Measurements from ENCODE around the gene HIF1A.
"Not testable (repeated sequence)": the region's sequence is repeated elsewhere in the genome, so short reads cannot be mapped to it uniquely, and the experiment has no call there.

Gene HIF1A

GRCh38 chr14:61699027-61699426 lies 3.7 kb downstream of the HIF1A start:
- Histone ChIP-seq H3K4me3 (ENCODE audit: low read depth in 1 of 2, low read length in 2 of 2) (peak overlapping the region; percentile 86 to 98), H3K9me3 (ENCODE audit: control insufficient read depth in 1 of 2, low read length in 2 of 2) (no peaks in the 10 kb centered on the region), H3K27ac (ENCODE audit: low read length) (no peak overlapping the region), H3K36me3 (ENCODE audit: control insufficient read depth in 1 of 2, insufficient read depth in 2 of 2, low read length in 2 of 2) (peaks cover 0 to 5% of the 10 kb centered on the region in 2 donors), H3K27me3 (ENCODE audit: low read depth, low read length) (no peaks in the 10 kb centered on the region), H3K4me1 (ENCODE audit: control insufficient read depth in 1 of 2, insufficient read depth in 2 of 2, low read length in 2 of 2) (peaks cover 0 to 33% of the 10 kb centered on the region in 2 donors)

- Histone ChIP-seq H3K9me3 (ENCODE audit: control insufficient read depth in 1 of 2, low read length in 2 of 2) (no peaks in the 10 kb centered on the region), H3K4me1 (ENCODE audit: control insufficient read depth in 1 of 2, insufficient read depth in 2 of 2, low read length in 2 of 2) (peaks cover 0 to 33% of the 10 kb centered on the region in 2 donors), H3K36me3 (ENCODE audit: control insufficient read depth in 1 of 2, insufficient read depth in 2 of 2, low read length in 2 of 2) (peaks cover 0 to 5% of the 10 kb centered on the region in 2 donors), H3K27ac (ENCODE audit: low read length) (no peak overlapping the region), H3K4me3 (ENCODE audit: low read depth in 1 of 2, low read length in 2 of 2) (no peak overlapping the region), H3K27me3 (ENCODE audit: low read depth, low read length) (no peaks in the 10 kb centered on the region)
Observed at GRCh38 chr14:61700104-61700886, 5.0 kb downstream of the HIF1A start.

GRCh38 chr14:61701946-61702345 lies 6.6 kb downstream of the HIF1A start:
- Histone ChIP-seq H3K9me3 (ENCODE audit: control insufficient read depth in 1 of 2, low read length in 2 of 2) (no peaks in the 10 kb centered on the region), H3K4me1 (ENCODE audit: control insufficient read depth in 1 of 2, insufficient read depth in 2 of 2, low read length in 2 of 2) (peaks cover 0 to 26% of the 10 kb centered on the region in 2 donors), H3K36me3 (ENCODE audit: control insufficient read depth in 1 of 2, insufficient read depth in 2 of 2, low read length in 2 of 2) (peaks cover 0 to 5% of the 10 kb centered on the region in 2 donors), H3K27ac (ENCODE audit: low read length) (no peak overlapping the region), H3K4me3 (ENCODE audit: low read depth in 1 of 2, low read length in 2 of 2) (no peak overlapping the region), H3K27me3 (ENCODE audit: low read depth, low read length) (no peaks in the 10 kb centered on the region)

- Histone ChIP-seq H3K27me3 (ENCODE audit: low read depth, low read length) (no peaks in the 10 kb centered on the region), H3K9me3 (ENCODE audit: control insufficient read depth in 1 of 2, low read length in 2 of 2) (no peaks in the 10 kb centered on the region), H3K4me1 (ENCODE audit: control insufficient read depth in 1 of 2, insufficient read depth in 2 of 2, low read length in 2 of 2) (peaks cover 0 to 19% of the 10 kb centered on the region in 2 donors), H3K4me3 (ENCODE audit: low read depth in 1 of 2, low read length in 2 of 2) (no peak overlapping the region), H3K36me3 (ENCODE audit: control insufficient read depth in 1 of 2, insufficient read depth in 2 of 2, low read length in 2 of 2) (peaks cover 0 to 5% of the 10 kb centered on the region in 2 donors), H3K27ac (ENCODE audit: low read length) (no peak overlapping the region)
Observed at GRCh38 chr14:61703342-61704129, 8.2 kb downstream of the HIF1A start.

GRCh38 chr14:61704554-61704953 lies 9.2 kb downstream of the HIF1A start:
- H3K36me3 ChIP-seq (ENCODE audit: control insufficient read depth in 1 of 2, insufficient read depth in 2 of 2, low read length in 2 of 2) = no peaks in the 10 kb centered on the region
- no peak overlapping the region for H3K4me3 ChIP-seq (ENCODE audit: low read depth in 1 of 2, low read length in 2 of 2)
- peaks cover 0 to 15% of the 10 kb centered on the region in 2 donors for H3K4me1 ChIP-seq (ENCODE audit: control insufficient read depth in 1 of 2, insufficient read depth in 2 of 2, low read length in 2 of 2)
- H3K9me3 ChIP-seq (ENCODE audit: control insufficient read depth in 1 of 2, low read length in 2 of 2) = no peaks in the 10 kb centered on the region
- no peak overlapping the region for H3K27ac ChIP-seq (ENCODE audit: low read length)
- H3K27me3 ChIP-seq (ENCODE audit: low read depth, low read length) = no peaks in the 10 kb centered on the region

- peaks cover 0 to 15% of the 10 kb centered on the region in 2 donors for H3K4me1 ChIP-seq (ENCODE audit: control insufficient read depth in 1 of 2, insufficient read depth in 2 of 2, low read length in 2 of 2)
- H3K36me3 ChIP-seq (ENCODE audit: control insufficient read depth in 1 of 2, insufficient read depth in 2 of 2, low read length in 2 of 2) = no peaks in the 10 kb centered on the region
- no peaks in the 10 kb centered on the region for H3K9me3 ChIP-seq (ENCODE audit: control insufficient read depth in 1 of 2, low read length in 2 of 2)
- H3K27ac ChIP-seq (ENCODE audit: low read length) = no peak overlapping the region
- H3K27me3 ChIP-seq (ENCODE audit: low read depth, low read length) = no peaks in the 10 kb centered on the region
- no peak overlapping the region for H3K4me3 ChIP-seq (ENCODE audit: low read depth in 1 of 2, low read length in 2 of 2)
Observed at GRCh38 chr14:61705017-61705416, 9.7 kb downstream of the HIF1A start.

GRCh38 chr14:61706096-61706690 lies 10.9 kb downstream of the HIF1A start:
- Histone ChIP-seq H3K27me3 (ENCODE audit: low read depth, low read length) (no peaks in the 10 kb centered on the region), H3K4me3 (ENCODE audit: low read depth in 1 of 2, low read length in 2 of 2) (no peak overlapping the region), H3K36me3 (ENCODE audit: control insufficient read depth in 1 of 2, insufficient read depth in 2 of 2, low read length in 2 of 2) (no peaks in the 10 kb centered on the region), H3K27ac (ENCODE audit: low read length) (no peak overlapping the region), H3K9me3 (ENCODE audit: control insufficient read depth in 1 of 2, low read length in 2 of 2) (no peaks in the 10 kb centered on the region), H3K4me1 (ENCODE audit: control insufficient read depth in 1 of 2, insufficient read depth in 2 of 2, low read length in 2 of 2) (peaks cover under 1 to 13% of the 10 kb centered on the region in 2 donors)

- peaks cover 10 to 23% of the 10 kb centered on the region in 2 donors for H3K4me1 ChIP-seq (ENCODE audit: control insufficient read depth in 1 of 2, insufficient read depth in 2 of 2, low read length in 2 of 2)
- H3K27me3 ChIP-seq (ENCODE audit: low read depth, low read length); H3K9me3 ChIP-seq (ENCODE audit: control insufficient read depth in 1 of 2, low read length in 2 of 2); H3K4me3 ChIP-seq (ENCODE audit: low read depth in 1 of 2, low read length in 2 of 2); H3K36me3 ChIP-seq (ENCODE audit: control insufficient read depth in 1 of 2, insufficient read depth in 2 of 2, low read length in 2 of 2); H3K27ac ChIP-seq (ENCODE audit: low read length): not testable (repeated sequence)
Observed at GRCh38 chr14:61707774-61708173, 12.5 kb downstream of the HIF1A start.

GRCh38 chr14:61708693-61709092 lies 13.4 kb downstream of the HIF1A start:
- not testable (repeated sequence) for H3K9me3 ChIP-seq (ENCODE audit: control insufficient read depth in 1 of 2, low read length in 2 of 2); H3K4me3 ChIP-seq (ENCODE audit: low read depth in 1 of 2, low read length in 2 of 2); H3K27me3 ChIP-seq (ENCODE audit: low read depth, low read length); H3K27ac ChIP-seq (ENCODE audit: low read length); H3K36me3 ChIP-seq (ENCODE audit: control insufficient read depth in 1 of 2, insufficient read depth in 2 of 2, low read length in 2 of 2)
- peaks cover 10 to 24% of the 10 kb centered on the region in 2 donors for H3K4me1 ChIP-seq (ENCODE audit: control insufficient read depth in 1 of 2, insufficient read depth in 2 of 2, low read length in 2 of 2)

GRCh38 chr14:61710853-61711817 lies 15.8 kb downstream of the HIF1A start:
- H3K4me3 ChIP-seq (ENCODE audit: low read depth in 1 of 2, low read length in 2 of 2) = no peak overlapping the region
- H3K9me3 ChIP-seq (ENCODE audit: control insufficient read depth in 1 of 2, low read length in 2 of 2) = no peaks in the 10 kb centered on the region
- H3K27ac ChIP-seq (ENCODE audit: low read length) = no peak overlapping the region
- peaks cover 10 to 31% of the 10 kb centered on the region in 2 donors for H3K4me1 ChIP-seq (ENCODE audit: control insufficient read depth in 1 of 2, insufficient read depth in 2 of 2, low read length in 2 of 2)
- H3K36me3 ChIP-seq (ENCODE audit: control insufficient read depth in 1 of 2, insufficient read depth in 2 of 2, low read length in 2 of 2) = no peaks in the 10 kb centered on the region
- H3K27me3 ChIP-seq (ENCODE audit: low read depth, low read length) = no peaks in the 10 kb centered on the region

Measured in muscle layer of duodenum (tissue), 2 donors.